H1 (cell line): ENCODE measurements around the gene DERL2. TPM values are rescaled to one million over a fixed set of nuclear protein-coding genes. Genes with fewer than 3 reads are reported as not detected.

Experiments used
- CHD1 ChIP-seq: IDR thresholded peaks from 2 replicates; pipeline ENCODE4 v1.6.1; 2012; ENCODE audit warnings: low read depth, low read length, improper control_type of control experiment
- KDM4A ChIP-seq: IDR thresholded peaks from one replicate; pipeline ENCODE4 v1.7.1; 2012; ENCODE audit warnings: low read depth, mild to moderate bottlenecking, moderate library complexity, low read length, inconsistent platforms; ENCODE audit not compliant: severe bottlenecking
- KDM5A ChIP-seq: fragments of 200-600 bp; IDR thresholded peaks from 2 replicates; pipeline ENCODE4 v1.7.1; 2012; ENCODE audit warnings: mild to moderate bottlenecking, low read length, inconsistent platforms, mixed read lengths
- TBP ChIP-seq: IDR thresholded peaks from 2 replicates; pipeline ENCODE4 v1.6.1; 2011; ENCODE audit warnings: low read depth, low read length, improper control_type of control experiment
- TCF12 ChIP-seq: IDR thresholded peaks from 2 replicates; pipeline ENCODE4 v1.6.1; 2011; ENCODE audit warnings: low read depth, mild to moderate bottlenecking, low read length
- polyA plus RNA-seq, 7 experiments: library from polyadenylated mRNA; depleted of rRNA in 3 of 7; stranded (reverse) in 5 of 7; unstranded in 2 of 7; fragments of >200 nt in 5 of 7; fragments of 200-250 nt in 2 of 7; gene quantifications; 1 replicate in 5 of 7; 2 replicates in 1 of 7; 4 replicates in 1 of 7; pipeline versions ENCODE4 v1.2.1 to v1.2.3, GENCODE V29; 2011 to 2013; ENCODE audit warnings: missing spikeins in 2 of 7, mixed read lengths in 2 of 7
- total RNA-seq: library from RNA; stranded (reverse); fragmentation: NEBNext Ultra II Directional; extraction: Animal tissue kit (Norgen Biotek cat#: 25700); gene quantifications from 2 replicates; pipeline ENCODE4 v1.2.1, GENCODE V29; 2021

Gene DERL2
- total and polyA plus RNA-seq, 2 of the 8 experiments (the other 6 are each of a cell fraction or from before 2014, with no cell fraction given) = 55.3 to 58.4 TPM

GRCh38 chr17:5424909-5425308 is 61.1 kb downstream of the DERL2 start (continued):
- TF ChIP-seq KDM5A (no peak), CHD1 (no peak), KDM4A (no peak), TBP (no peak), TCF12 (no peak)
